DND-41 (cell line): ENCODE data around the gene ADSS1.
"Not testable (repeated sequence)": the region's sequence is repeated elsewhere in the genome, so short reads cannot be mapped to it uniquely, and the experiment has no call there.

ENCODE experiments used
- ATAC-seq: fragments of 200-7000 bp; cut with Tn5 transposase; 3 replicates; pipeline ENCODE4 v1.9.1; 2021; ENCODE audit warnings: low read depth; ENCODE audit not compliant: insufficient read depth
- DNase-seq: peaks from one replicate; pipeline ENCODE4 v3.0.0-alpha.2; 2020
- H2AFZ ChIP-seq: 2 replicates; pipeline ENCODE4 v1.6.0; 2012; ENCODE audit warnings: low read depth, low read length
- H3K27ac ChIP-seq: 2 replicates; pipeline ENCODE4 v1.5.1; 2012; ENCODE audit warnings: low read length, inconsistent platforms
- H3K27me3 ChIP-seq: fragments of 200-600 bp; sonication (generic); 2 replicates; pipeline ENCODE4 v1.6.0; 2012; ENCODE audit warnings: low read length, mild to moderate bottlenecking, inconsistent platforms; ENCODE audit not compliant: insufficient read depth, poor library complexity
- H3K36me3 ChIP-seq: 2 replicates; pipeline ENCODE4 v1.5.1; 2012; ENCODE audit warnings: low read length, inconsistent platforms; ENCODE audit not compliant: insufficient read depth
- H3K4me1 ChIP-seq: 2 replicates; pipeline ENCODE4 v1.5.1; 2012; ENCODE audit warnings: mild to moderate bottlenecking, low read length; ENCODE audit not compliant: insufficient read depth
- H3K4me2 ChIP-seq: 2 replicates; pipeline ENCODE4 v1.6.0; 2012; ENCODE audit warnings: mild to moderate bottlenecking, moderate library complexity, low read length, inconsistent platforms; ENCODE audit not compliant: insufficient read depth
- H3K4me3 ChIP-seq, 2 experiments: fragments of 200-600 bp in 1 of 2; shearing (Covaris generic) in 1 of 2; 2 replicates each; pipeline ENCODE4 v1.5.1; 2012 to 2016; ENCODE audit warnings: inconsistent platforms in 2 of 2, low read length in 2 of 2, mild to moderate bottlenecking in 2 of 2, low read depth in 1 of 2, moderate library complexity in 1 of 2
- H3K79me2 ChIP-seq: 2 replicates; pipeline ENCODE4 v1.6.0; 2012; ENCODE audit warnings: low read length, inconsistent platforms; ENCODE audit not compliant: insufficient read depth
- H3K9ac ChIP-seq: 2 replicates; pipeline ENCODE4 v1.6.0; 2012; ENCODE audit warnings: low read depth, mild to moderate bottlenecking, inconsistent platforms, low read length, moderate library complexity
- H3K9me3 ChIP-seq: 2 replicates; pipeline ENCODE4 v1.5.1; 2012; ENCODE audit warnings: low read length, moderate library complexity, mild to moderate bottlenecking, inconsistent platforms; ENCODE audit not compliant: insufficient read depth, severe bottlenecking
- H4K20me1 ChIP-seq: 2 replicates; pipeline ENCODE4 v1.6.0; 2012; ENCODE audit warnings: low read length; ENCODE audit not compliant: insufficient read depth
- CTCF ChIP-seq: IDR thresholded peaks from 2 replicates; pipeline ENCODE4 v1.5.1; 2012; ENCODE audit warnings: borderline replicate concordance, low read length, moderate library complexity, mild to moderate bottlenecking; ENCODE audit not compliant: poor library complexity, severe bottlenecking; ENCODE audit errors: extremely low read depth
- EZH2 ChIP-seq: IDR thresholded peaks from 3 replicates; pipeline ENCODE4 v1.6.1; 2012; ENCODE audit warnings: borderline replicate concordance, low read depth, mild to moderate bottlenecking, moderate library complexity, low read length, inconsistent platforms; ENCODE audit not compliant: severe bottlenecking

Gene ADSS1

GRCh38 chr14:104726600-104727451, 2.8 kb downstream of the ADSS1 start:
- Histone ChIP-seq H3K9me3 (no peaks in the 10 kb centered on the region), H3K9ac (no peak overlapping the region), H3K79me2 (no peaks in the 10 kb centered on the region), H3K27me3 (no peaks in the 10 kb centered on the region), H2AFZ (no peak overlapping the region), H3K4me2 (no peak overlapping the region), H4K20me1 (peaks cover 4% of the 10 kb centered on the region), H3K36me3 (no peaks in the 10 kb centered on the region), H3K4me1 (peaks cover 19% of the 10 kb centered on the region), H3K4me3 (no peak overlapping the region), H3K27ac (no peak overlapping the region)
- DNase-seq (no peak), ATAC-seq (no peak)
- TF ChIP-seq CTCF, result peak; percentile 11
- no peak for TF ChIP-seq EZH2

- Histone ChIP-seq H3K27me3 (no peaks in the 10 kb centered on the region), H3K9me3 (no peaks in the 10 kb centered on the region), H3K4me2 (no peak overlapping the region), H3K79me2 (no peaks in the 10 kb centered on the region), H3K4me1 (peaks cover 12% of the 10 kb centered on the region), H3K27ac (no peak overlapping the region), H3K36me3 (no peaks in the 10 kb centered on the region), H3K4me3 (no peak overlapping the region), H3K9ac (no peak overlapping the region), H4K20me1 (no peaks in the 10 kb centered on the region; the same call in 1 of the 2 replicates), H2AFZ (no peak overlapping the region)
- DNase-seq, result no peak
- no peak for ATAC-seq
- no peak for TF ChIP-seq EZH2
- TF ChIP-seq CTCF, result no peak
Measured at GRCh38 chr14:104728631-104729030, 4.6 kb downstream of the ADSS1 start.

GRCh38 chr14:104729176-104729834, 5.3 kb downstream of the ADSS1 start:
- not testable (repeated sequence) for ATAC-seq, H3K9me3 ChIP-seq, H3K27ac ChIP-seq, H2AFZ ChIP-seq, H4K20me1 ChIP-seq, H3K27me3 ChIP-seq, H3K79me2 ChIP-seq, H3K4me2 ChIP-seq, H3K9ac ChIP-seq, H3K36me3 ChIP-seq, DNase-seq, H3K4me1 ChIP-seq, H3K4me3 ChIP-seq

- H3K4me3 ChIP-seq, result no peak overlapping the region
- no peak for DNase-seq
- H3K27ac ChIP-seq, result no peak overlapping the region
- TF ChIP-seq EZH2 (no peak), CTCF (no peak)
- no peak overlapping the region for H3K9ac ChIP-seq
- H3K4me2 ChIP-seq, result no peak overlapping the region
- H3K4me1 ChIP-seq, result peaks cover under 1% of the 10 kb centered on the region; the same call in 1 of the 2 replicates
- no peak for ATAC-seq
- no peaks in the 10 kb centered on the region for H3K36me3 ChIP-seq
- no peaks in the 10 kb centered on the region; the same call in 1 of the 2 replicates for H4K20me1 ChIP-seq
- H2AFZ ChIP-seq, result no peak overlapping the region
- H3K9me3 ChIP-seq, result no peaks in the 10 kb centered on the region
- H3K27me3 ChIP-seq, result no peaks in the 10 kb centered on the region
- H3K79me2 ChIP-seq, result no peaks in the 10 kb centered on the region
Measured at GRCh38 chr14:104729835-104730181, 5.8 kb downstream of the ADSS1 start.
